Measurements from ENCODE around the gene LHFPL4. TPM values are rescaled to one million over a fixed set of nuclear protein-coding genes. Genes with fewer than 3 reads are reported as not detected.

The LHFPL4 gene
- polyA plus RNA-seq, 1 experiment: not detected

DNA sequence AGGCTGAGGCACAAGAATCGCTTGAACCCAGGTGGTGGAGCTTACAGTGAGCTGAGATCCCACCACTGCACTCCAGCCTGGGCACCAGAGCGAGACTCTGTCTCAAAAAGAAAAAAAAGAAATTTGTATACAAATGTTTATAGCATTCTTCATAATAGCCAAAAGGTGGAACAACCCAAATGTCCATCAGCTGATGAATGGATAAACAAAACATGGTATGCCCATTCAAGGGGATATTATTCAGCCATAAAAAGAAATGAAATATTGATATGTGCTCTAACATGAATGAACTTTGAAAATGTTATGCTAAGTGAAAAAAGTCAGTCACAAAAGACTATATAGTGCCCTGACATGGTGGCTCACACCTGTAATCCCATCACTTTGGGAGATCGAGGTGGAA lies 11.4 kb downstream of the LHFPL4 start:
- no peak for TF ChIP-seq CTCF (IDR thresholded peaks at IDR 0.05; ENCODE audit: low read depth, low read length)
- Histone ChIP-seq H3K27ac (ENCODE audit: low read depth, low read length) (no peak overlapping the region), H3K9me3 (ENCODE audit: control insufficient read depth, insufficient read depth, low read length) (no peaks in the 10 kb centered on the region), H3K4me3 (ENCODE audit: low read depth, low read length) (no peak overlapping the region), H3K27me3 (ENCODE audit: control insufficient read depth, insufficient read depth, low read length) (no peaks in the 10 kb centered on the region)
- DNase-seq (ENCODE audit: low read depth, low spot score): no peak
- ChIA-PET CTCF (no interaction called here), POLR2A (no interaction called here)

- ChIA-PET POLR2A (no interaction called here), CTCF (no interaction called here)
- DNase-seq (ENCODE audit: low read depth, low spot score): no peak
- Histone ChIP-seq H3K27me3 (ENCODE audit: control insufficient read depth, insufficient read depth, low read length) (peaks cover 2% of the 10 kb centered on the region), H3K4me3 (ENCODE audit: low read depth, low read length) (no peak overlapping the region), H3K9me3 (ENCODE audit: control insufficient read depth, insufficient read depth, low read length) (no peaks in the 10 kb centered on the region), H3K27ac (ENCODE audit: low read depth, low read length) (no peak overlapping the region)
- no peak for TF ChIP-seq CTCF (IDR thresholded peaks at IDR 0.05; ENCODE audit: low read depth, low read length)
Measured at GRCh38 chr3:9536212-9536611, 17.4 kb downstream of the LHFPL4 start.

GRCh38 chr3:9534429-9534828 lies 19.2 kb downstream of the LHFPL4 start:
- TF ChIP-seq CTCF (IDR thresholded peaks at IDR 0.05; ENCODE audit: low read depth, low read length): no peak
- POLR2A ChIA-PET: no interaction called here
- Histone ChIP-seq H3K9me3 (ENCODE audit: control insufficient read depth, insufficient read depth, low read length) (no peaks in the 10 kb centered on the region), H3K27ac (ENCODE audit: low read depth, low read length) (no peak overlapping the region), H3K27me3 (ENCODE audit: control insufficient read depth, insufficient read depth, low read length) (peaks cover 2% of the 10 kb centered on the region), H3K4me3 (ENCODE audit: low read depth, low read length) (no peak overlapping the region)
- DNase-seq (ENCODE audit: low read depth, low spot score): no peak
- CTCF ChIA-PET: no interaction called here

GRCh38 chr3:9525078-9525477 lies 28.5 kb downstream of the LHFPL4 start:
- ChIA-PET POLR2A (no interaction called here), CTCF (no interaction called here)

GRCh38 chr3:9514956-9515355 lies 38.7 kb downstream of the LHFPL4 start:
- no peak for TF ChIP-seq CTCF (IDR thresholded peaks at IDR 0.05; ENCODE audit: low read depth, low read length)
- ChIA-PET POLR2A (no interaction called here), CTCF (no interaction called here)
- H3K27me3 ChIP-seq (ENCODE audit: control insufficient read depth, insufficient read depth, low read length): peaks cover under 1% of the 10 kb centered on the region
- no peaks in the 10 kb centered on the region for H3K9me3 ChIP-seq (ENCODE audit: control insufficient read depth, insufficient read depth, low read length)
- no peak for DNase-seq (ENCODE audit: low read depth, low spot score)
- no peak overlapping the region for H3K4me3 ChIP-seq (ENCODE audit: low read depth, low read length)
- H3K27ac ChIP-seq (ENCODE audit: low read depth, low read length): no peak overlapping the region

More at GRCh38 chr3:9525078-9525477, 28.5 kb downstream of the LHFPL4 start:
- Histone ChIP-seq H3K27ac (ENCODE audit: low read depth, low read length) (no peak overlapping the region), H3K9me3 (ENCODE audit: control insufficient read depth, insufficient read depth, low read length) (no peaks in the 10 kb centered on the region), H3K27me3 (ENCODE audit: control insufficient read depth, insufficient read depth, low read length) (no peaks in the 10 kb centered on the region), H3K4me3 (ENCODE audit: low read depth, low read length) (no peak overlapping the region)
- no peak for DNase-seq (ENCODE audit: low read depth, low spot score)
- no peak for TF ChIP-seq CTCF (IDR thresholded peaks at IDR 0.05; ENCODE audit: low read depth, low read length)

Data from AG04450 (cell line).